Measurements from ENCODE around the gene TRDMT1.

GRCh38 chr10:17212802-17213221 lies 11.3 kb upstream of the TRDMT1 start:
- no peak for TF ChIP-seq CTCF (conservative IDR thresholded peaks at IDR 0.05 in 1 of 2, IDR thresholded peaks at IDR 0.05 in 1 of 2; ENCODE audit: low read depth in 1 of 2, low read length in 2 of 2)
- TF ChIP-seq EZH2 (IDR thresholded peaks at IDR 0.05; ENCODE audit: low read length, missing control alignments) = no peak
